ENCODE measurements around the gene SNX17. TPM values are rescaled to one million over a fixed set of nuclear protein-coding genes. Genes with fewer than 3 reads are reported as not detected.

Gene SNX17
- total and polyA plus RNA-seq, 2 of the 13 experiments (the other 11 are each of a cell fraction or from before 2014, with no cell fraction given): 75.0 to 109 TPM

DNA sequence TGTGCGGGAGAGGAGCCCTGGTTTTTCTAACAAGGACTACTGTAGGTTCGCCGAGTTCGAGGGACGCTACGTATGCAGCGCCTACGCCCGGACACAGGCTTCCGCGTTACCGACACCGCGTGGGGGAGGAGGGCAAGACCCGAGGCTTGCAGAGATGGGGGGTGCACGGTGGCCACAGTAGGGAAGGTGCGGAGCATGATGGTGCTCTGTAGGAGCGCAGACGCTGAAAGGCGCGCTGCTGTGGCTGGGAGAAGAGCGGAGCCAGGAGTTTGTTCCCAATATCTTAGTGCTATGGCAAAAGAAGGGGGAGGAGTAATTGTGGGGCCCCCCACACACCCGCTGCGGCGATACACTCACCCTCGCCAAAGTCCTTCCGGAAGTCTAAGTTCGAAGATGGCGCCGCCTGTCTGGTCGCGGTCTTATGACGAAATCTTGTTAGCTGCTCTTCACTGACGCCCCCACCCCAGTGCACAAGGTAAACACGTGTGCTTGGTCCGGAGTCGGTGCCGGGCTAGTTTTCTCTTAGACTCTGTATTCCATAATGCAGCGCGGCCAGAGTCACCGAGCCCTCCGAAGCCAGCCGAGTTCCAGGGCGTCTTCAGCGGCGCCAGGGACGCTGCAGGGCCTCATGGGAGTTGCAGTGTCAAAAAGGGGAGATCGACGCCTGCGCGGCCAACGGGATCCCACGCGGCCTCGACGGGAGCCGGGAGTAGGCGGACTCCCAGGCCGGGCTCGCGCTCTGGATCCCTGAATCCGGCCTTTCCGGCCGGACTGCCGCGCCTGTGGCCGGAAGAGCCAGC lies 13.8 kb upstream of the SNX17 start, which contains the start of gene GTF3C2 (continued):
- TF ChIP-seq MTA1 (CRISPR knock-in tag; IDR thresholded peaks at IDR 0.05; ENCODE audit: borderline replicate concordance) (peak; percentile 44; the same call in 1 of the 2 replicates), GFI1 (CRISPR knock-in tag; IDR thresholded peaks at IDR 0.05; ENCODE audit: borderline replicate concordance) (peak; percentile 60; the same call in 1 of the 2 replicates), KAT8 (CRISPR knock-in tag; IDR thresholded peaks at IDR 0.05) (peak; percentile 99), CCAR2 (optimal IDR thresholded peaks at IDR 0.05; ENCODE audit: low read depth, low read length) (no peak), E2F5 (CRISPR knock-in tag; conservative IDR thresholded peaks at IDR 0.05) (peak; percentile 78), POLR2AphosphoS5 (IDR thresholded peaks at IDR 0.05; ENCODE audit: low read depth, low read length) (peak; percentile 76), SOX5 (CRISPR knock-in tag; IDR thresholded peaks at IDR 0.05; ENCODE audit: borderline replicate concordance) (peak; percentile 67), NRL (CRISPR knock-in tag; IDR thresholded peaks at IDR 0.05; ENCODE audit: borderline replicate concordance) (peak; percentile 67; the same call in 1 of the 2 replicates), TAF15 (IDR thresholded peaks at IDR 0.05; ENCODE audit: low read depth, low read length, poor library complexity, severe bottlenecking) (no peak), ATF4 (CRISPR knock-in tag; IDR thresholded peaks at IDR 0.05) (peak in 1 of 2 experiments; percentile 70; a peak in 1 of 4 replicates), NFYB (CRISPR knock-in tag; IDR thresholded peaks at IDR 0.05) (peak; percentile 67), HIC2 (CRISPR knock-in tag; IDR thresholded peaks at IDR 0.05; ENCODE audit: low read depth) (0 out of 2 replicates have a peak, but pooled peaks have one; percentile 18), AHR (CRISPR knock-in tag; IDR thresholded peaks at IDR 0.05) (peak; percentile 71; the same call in 1 of the 2 replicates), ZNF121 (CRISPR knock-in tag; IDR thresholded peaks at IDR 0.05) (no peak), ZXDC (CRISPR knock-in tag; IDR thresholded peaks at IDR 0.05) (peak; percentile 79; the same call in 1 of the 2 replicates), SAP130 (CRISPR knock-in tag; IDR thresholded peaks at IDR 0.05; ENCODE audit: low read depth) (peak; percentile 96), KLF6 (CRISPR knock-in tag; IDR thresholded peaks at IDR 0.05) (peak; percentile 86; the same call in 1 of the 2 replicates)
- TF ChIP-seq, protein P1, sequence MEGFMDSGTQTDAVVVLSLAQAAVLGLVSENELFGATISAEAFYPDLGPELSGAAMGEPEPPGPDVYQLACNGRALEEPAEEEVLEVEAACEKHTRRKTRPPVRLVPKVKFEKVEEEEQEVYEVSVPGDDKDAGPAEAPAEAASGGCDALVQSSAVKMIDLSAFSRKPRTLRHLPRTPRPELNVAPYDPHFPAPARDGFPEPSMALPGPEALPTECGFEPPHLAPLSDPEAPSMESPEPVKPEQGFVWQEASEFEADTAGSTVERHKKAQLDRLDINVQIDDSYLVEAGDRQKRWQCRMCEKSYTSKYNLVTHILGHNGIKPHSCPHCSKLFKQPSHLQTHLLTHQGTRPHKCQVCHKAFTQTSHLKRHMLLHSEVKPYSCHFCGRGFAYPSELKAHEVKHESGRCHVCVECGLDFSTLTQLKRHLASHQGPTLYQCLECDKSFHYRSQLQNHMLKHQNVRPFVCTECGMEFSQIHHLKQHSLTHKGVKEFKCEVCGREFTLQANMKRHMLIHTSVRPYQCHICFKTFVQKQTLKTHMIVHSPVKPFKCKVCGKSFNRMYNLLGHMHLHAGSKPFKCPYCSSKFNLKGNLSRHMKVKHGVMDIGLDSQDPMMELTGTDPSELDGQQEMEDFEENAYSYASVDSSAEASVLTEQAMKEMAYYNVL (CRISPR knock-in tag; IDR thresholded peaks at IDR 0.05; ENCODE audit: borderline replicate concordance): no peak; the same call in 1 of the 2 replicates

Measured in HepG2 (cell line).